Anterior cingulate cortex (tissue), 58 donors: ENCODE data around the gene BTBD9.
"Not testable (repeated sequence)": the region's sequence is repeated elsewhere in the genome, so short reads cannot be mapped to it uniquely, and the experiment has no call there.

ENCODE experiments used
- DNase-seq, 58 donors: peaks; one replicate each; lab custom pipeline; 2025; lab: John Stamatoyannopoulos, UW

Gene BTBD9

GRCh38 chr6:38143191-38144150 is 496.3 kb downstream of the BTBD9 start:
- peak in 37 of 58 donors; percentile 8 to 70 (median 46) for DNase-seq

DNA sequence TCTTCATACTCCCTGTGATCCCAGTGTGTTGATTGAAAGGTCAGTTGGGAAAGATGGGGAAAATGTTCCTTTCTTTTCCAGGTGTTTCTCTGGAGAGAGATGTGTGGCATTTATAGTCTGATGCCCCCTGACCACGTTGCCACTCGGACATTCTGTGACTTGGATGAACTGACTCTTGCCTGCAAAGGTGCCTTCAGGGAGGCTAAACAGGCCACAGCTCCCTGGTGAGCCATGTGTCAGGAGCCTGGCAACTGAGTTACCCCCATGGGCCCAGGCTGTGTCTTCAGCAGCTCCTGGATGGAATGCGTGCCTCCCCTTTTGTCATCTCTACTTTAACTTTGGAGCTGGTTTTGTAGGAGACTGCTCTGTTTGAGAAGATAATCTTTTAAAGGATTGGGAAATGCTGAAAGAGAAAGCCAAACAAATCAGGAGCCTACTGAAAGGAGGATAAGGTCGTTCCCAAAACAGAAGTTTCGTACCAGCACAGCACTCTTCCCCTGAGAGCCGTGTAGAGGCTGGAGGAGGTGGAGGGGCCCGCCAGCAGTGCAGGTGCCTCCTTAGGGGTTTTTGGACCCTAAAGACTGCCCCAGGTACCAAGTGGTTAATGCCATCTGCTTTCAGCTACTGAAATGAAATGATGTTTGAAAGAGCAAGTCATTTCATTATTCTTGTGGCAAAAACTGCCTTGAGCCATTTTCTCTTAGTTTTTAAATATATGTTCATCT is 497.4 kb downstream of the BTBD9 start:
- no peak for DNase-seq

GRCh38 chr6:38141716-38142115 is 498.0 kb downstream of the BTBD9 start:
- DNase-seq = no peak

GRCh38 chr6:38141085-38141484 is 498.6 kb downstream of the BTBD9 start:
- DNase-seq = no peak

- DNase-seq = peak in 2 of 58 donors; percentile 11 to 12
Observed at GRCh38 chr6:38138374-38138773, 501.4 kb downstream of the BTBD9 start.

GRCh38 chr6:38137608-38138265 is 502.0 kb downstream of the BTBD9 start:
- DNase-seq = no peak

GRCh38 chr6:38136547-38136946 is 503.2 kb downstream of the BTBD9 start:
- DNase-seq = peak in 4 of 58 donors; percentile 18 to 32 (median 24)

GRCh38 chr6:38134704-38135088 is 505.0 kb downstream of the BTBD9 start:
- DNase-seq = peak in 2 of 58 donors; percentile 19 to 31

DNA sequence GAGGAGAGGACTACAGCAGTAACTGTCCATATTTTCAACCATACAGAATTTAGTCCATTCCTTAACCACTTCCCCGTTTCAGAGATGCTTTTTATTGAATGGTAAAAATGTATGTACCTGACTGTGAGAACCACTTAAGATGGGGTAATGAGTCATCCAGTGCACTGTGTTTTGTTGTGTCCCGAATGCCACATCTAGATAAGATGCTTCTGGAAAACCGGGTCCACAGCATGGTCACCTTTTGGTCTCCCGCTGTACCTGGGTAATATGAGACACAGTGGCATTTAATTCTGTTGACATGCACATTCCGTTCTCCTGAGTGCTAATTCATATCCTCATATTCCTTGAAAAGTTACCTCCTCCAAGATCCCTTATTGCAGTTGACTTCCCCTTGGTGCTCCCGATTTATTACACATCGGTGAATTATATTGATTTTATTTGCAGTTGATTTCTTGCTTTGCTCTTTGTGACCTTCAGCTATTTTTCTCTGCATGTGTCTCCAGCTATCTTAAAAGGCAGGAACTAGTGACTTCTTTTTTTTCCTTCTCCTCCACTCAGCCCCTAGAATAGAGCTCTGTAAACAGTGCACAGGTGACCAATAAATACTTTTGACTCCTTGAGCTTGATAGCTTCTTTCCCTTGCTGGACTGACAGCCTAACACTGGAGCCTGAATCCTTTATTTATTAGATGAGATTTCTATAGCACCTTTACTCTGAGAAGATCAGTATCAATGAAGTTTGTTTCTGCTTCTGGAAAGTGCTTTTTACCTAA is 505.6 kb downstream of the BTBD9 start:
- DNase-seq = no peak

DNA sequence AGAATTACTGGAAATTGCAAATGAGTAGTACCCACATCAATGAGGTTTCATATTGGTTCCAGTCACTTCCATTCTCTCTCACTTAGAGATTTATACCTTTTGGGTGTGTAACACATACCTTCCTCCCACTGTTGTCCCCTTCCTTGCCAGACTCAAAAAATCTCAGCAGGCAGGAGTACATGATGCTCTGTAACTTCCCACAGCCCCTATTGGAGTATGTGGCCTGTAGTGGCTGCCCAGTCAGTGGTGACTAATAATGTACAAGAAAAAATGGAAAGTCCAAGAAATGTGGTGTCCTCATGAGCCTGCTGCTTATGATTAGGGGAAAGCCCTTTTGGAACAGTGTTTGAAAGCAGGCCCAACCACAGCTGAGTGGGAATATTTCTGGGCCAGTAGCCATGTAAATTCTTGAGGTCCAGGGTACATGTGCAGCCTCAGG is 508.2 kb downstream of the BTBD9 start:
- DNase-seq = no peak

DNA sequence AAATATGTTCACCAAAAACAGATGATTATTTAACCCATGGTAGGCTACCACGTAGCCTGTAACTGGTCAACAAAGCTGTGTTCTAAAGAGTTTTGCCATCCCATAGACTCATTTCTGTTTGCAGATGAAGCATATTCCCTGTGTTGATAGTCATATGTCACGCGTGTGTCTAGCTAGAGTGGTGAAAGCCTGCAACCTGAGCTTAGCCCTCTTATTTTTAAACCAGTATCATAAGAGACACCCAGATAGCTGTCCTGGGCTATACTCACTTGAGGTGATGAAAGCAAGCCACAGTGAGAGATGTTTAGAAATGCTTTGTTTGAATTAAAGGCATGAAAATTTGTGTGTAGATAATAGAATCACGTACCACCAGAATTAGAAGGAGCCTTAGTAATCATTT is 512.4 kb downstream of the BTBD9 start:
- DNase-seq = no peak

DNA sequence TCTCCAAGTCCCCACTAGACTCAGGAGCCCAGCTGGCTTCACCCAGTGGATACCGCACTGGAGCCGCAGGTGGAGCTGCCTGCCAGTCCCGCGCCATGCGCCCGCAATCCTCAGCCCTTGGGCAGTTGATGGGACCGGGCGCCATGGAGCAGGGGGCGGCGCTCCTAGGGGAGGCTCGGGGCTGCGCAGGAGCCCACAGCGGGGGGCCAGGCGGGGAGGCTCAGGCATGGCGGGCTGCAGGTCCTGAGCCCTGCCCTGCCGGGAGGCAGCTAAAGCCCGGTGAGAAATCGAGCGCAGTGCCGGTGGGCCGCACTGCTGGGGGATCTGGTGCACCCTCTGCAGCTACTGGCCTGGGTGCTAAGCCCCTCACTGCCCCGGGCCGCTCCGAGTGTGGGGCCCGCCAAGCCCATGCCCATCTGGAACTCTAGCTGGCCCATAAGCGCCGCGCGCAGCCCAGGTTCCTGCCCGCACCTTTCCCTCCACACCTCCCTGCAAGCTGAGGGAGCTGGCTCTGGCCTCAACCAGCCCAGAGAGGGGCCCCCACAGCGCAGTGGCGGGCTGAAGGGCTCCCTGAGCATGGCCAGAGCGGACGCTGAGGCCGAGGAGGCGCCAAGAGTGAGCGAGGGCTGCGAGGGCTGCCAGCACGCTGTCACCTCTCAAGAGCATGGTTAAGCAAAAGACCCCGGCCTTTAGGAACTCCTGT is 515.4 kb downstream of the BTBD9 start:
- not testable (repeated sequence) for DNase-seq

- no peak for DNase-seq
Observed at GRCh38 chr6:38119516-38119915, 520.2 kb downstream of the BTBD9 start.

- no peak for DNase-seq
Observed at GRCh38 chr6:38118791-38119365, 520.9 kb downstream of the BTBD9 start.
